ENCODE measurements around the gene TEX9.
"Not testable (repeated sequence)": the region's sequence is repeated elsewhere in the genome, so short reads cannot be mapped to it uniquely, and the experiment has no call there.

Gene TEX9

GRCh38 chr15:56365075-56365711 lies at the start of gene TEX9:
TEX9 (plus strand) TSS chr15:56365426; CDS start chr15:56365451, 25 bp downstream.
- peak; percentile 77 for DNase-seq (ENCODE audit: low read depth)

GRCh38 chr15:56316561-56316960 lies 48.7 kb upstream of the TEX9 start:
- not testable (repeated sequence) for DNase-seq (ENCODE audit: low read depth)

GRCh38 chr15:56320316-56320715 lies 44.9 kb upstream of the TEX9 start:
- DNase-seq (ENCODE audit: low read depth): no peak

GRCh38 chr15:56320861-56321260 lies 44.4 kb upstream of the TEX9 start:
- DNase-seq (ENCODE audit: low read depth): no peak

- no peak for DNase-seq (ENCODE audit: low read depth)
These were observed 42.8 kb upstream of the TEX9 start for GRCh38 chr15:56322444-56322843.

GRCh38 chr15:56323435-56323834 lies 41.8 kb upstream of the TEX9 start:
- DNase-seq (ENCODE audit: low read depth): no peak

- DNase-seq (ENCODE audit: low read depth): peak; percentile 12
These were observed 40.0 kb upstream of the TEX9 start for GRCh38 chr15:56325186-56325585.

GRCh38 chr15:56327721-56328502 lies 37.3 kb upstream of the TEX9 start:
- DNase-seq (ENCODE audit: low read depth): no peak

- DNase-seq (ENCODE audit: low read depth): no peak
These were observed 28.0 kb upstream of the TEX9 start for GRCh38 chr15:56337084-56337725.

- DNase-seq (ENCODE audit: low read depth): no peak
These were observed 25.6 kb upstream of the TEX9 start for GRCh38 chr15:56339594-56339993.

GRCh38 chr15:56341201-56341600 lies 24.0 kb upstream of the TEX9 start:
- no peak for DNase-seq (ENCODE audit: low read depth)

GRCh38 chr15:56342653-56343052 lies 22.6 kb upstream of the TEX9 start:
- no peak for DNase-seq (ENCODE audit: low read depth)

- no peak for DNase-seq (ENCODE audit: low read depth)
These were observed 21.3 kb upstream of the TEX9 start for GRCh38 chr15:56343879-56344278.

- DNase-seq (ENCODE audit: low read depth): no peak
These were observed 20.9 kb upstream of the TEX9 start for GRCh38 chr15:56344336-56344735.

- DNase-seq (ENCODE audit: low read depth): no peak
These were observed 18.8 kb upstream of the TEX9 start for GRCh38 chr15:56346414-56346813.

- DNase-seq (ENCODE audit: low read depth): no peak
These were observed 15.7 kb upstream of the TEX9 start for GRCh38 chr15:56349554-56349953.

GRCh38 chr15:56351353-56351752 lies 13.9 kb upstream of the TEX9 start:
- DNase-seq (ENCODE audit: low read depth): no peak

GRCh38 chr15:56351957-56352506 lies 13.2 kb upstream of the TEX9 start:
- no peak for DNase-seq (ENCODE audit: low read depth)

GRCh38 chr15:56353119-56353518 lies 12.1 kb upstream of the TEX9 start:
- DNase-seq (ENCODE audit: low read depth): no peak

GRCh38 chr15:56353740-56354139 lies 11.5 kb upstream of the TEX9 start:
- DNase-seq (ENCODE audit: low read depth): no peak

GRCh38 chr15:56356616-56357015 lies 8.6 kb upstream of the TEX9 start:
- DNase-seq (ENCODE audit: low read depth): peak; percentile 39

GRCh38 chr15:56358604-56359003 lies 6.6 kb upstream of the TEX9 start:
- DNase-seq (ENCODE audit: low read depth): no peak

- DNase-seq (ENCODE audit: low read depth): no peak
These were observed 3.2 kb upstream of the TEX9 start for GRCh38 chr15:56361987-56362386.

Data from stromal cell of bone marrow (primary cell).